Spleen (tissue), 13 donors: ENCODE measurements around the gene GAPDHS. TPM values are rescaled to one million over a fixed set of nuclear protein-coding genes. Genes with fewer than 3 reads are reported as not detected.

Experiments used
- DNase-seq: peaks from one replicate; pipeline ENCODE4 v3.0.0-alpha.2; 2020
- H3K27ac ChIP-seq, 8 donors: fragments of 200-600 bp; sonication (generic) in 7 of 8; 1 replicate in 4 of 8; 2 replicates in 4 of 8; pipeline versions ENCODE4 v1.5.0 to v1.8.0; 2016 to 2021; ENCODE audit warnings: inconsistent platforms in 4 of 8, mild to moderate bottlenecking in 4 of 8, moderate library complexity in 1 of 8
- H3K27me3 ChIP-seq, 7 donors: fragments of 200-600 bp; sonication (generic) in 6 of 7; replicated peaks in 1 of 7; 1 replicate in 4 of 7; 2 replicates in 3 of 7; pipeline versions ENCODE4 v1.5.0 to v1.8.0; 2016 to 2021; ENCODE audit warnings: inconsistent platforms in 3 of 7, mild to moderate bottlenecking in 1 of 7
- H3K36me3 ChIP-seq, 6 donors: fragments of 200-600 bp; sonication (generic) in 5 of 6; 1 replicate in 4 of 6; 2 replicates in 2 of 6; pipeline versions ENCODE4 v1.5.0 to v1.8.0; 2016 to 2021; ENCODE audit warnings: inconsistent platforms in 2 of 6
- H3K4me1 ChIP-seq, 6 donors: fragments of 200-600 bp; sonication (generic) in 5 of 6; 1 replicate in 3 of 6; 2 replicates in 3 of 6; pipeline versions ENCODE4 v1.5.0 to v1.8.0; 2016 to 2021; ENCODE audit warnings: inconsistent platforms in 3 of 6
- H3K4me3 ChIP-seq, 8 donors: fragments of 200-600 bp; sonication (generic) in 7 of 8; 1 replicate in 4 of 8; 2 replicates in 4 of 8; pipeline versions ENCODE4 v1.5.0 to v1.8.0; 2016 to 2021; ENCODE audit warnings: inconsistent platforms in 4 of 8, mild to moderate bottlenecking in 4 of 8, moderate library complexity in 2 of 8
- H3K9me3 ChIP-seq, 8 donors: fragments of 200-600 bp; sonication (generic) in 7 of 8; 1 replicate in 4 of 8; 2 replicates in 4 of 8; pipeline versions ENCODE4 v1.5.0 to v1.8.0; 2016 to 2021; ENCODE audit warnings: inconsistent platforms in 4 of 8
- CTCF ChIP-seq, 11 experiments: fragments of 200-600 bp in 7 of 11; fragments of 450-650 bp in 4 of 11; sonication (generic) in 4 of 11; IDR thresholded peaks in 8 of 11; conservative IDR thresholded peaks in 3 of 11; 1 replicate in 7 of 11; 2 replicates in 4 of 11; pipeline versions ENCODE4 v1.4.0 to v1.8.0; 2016 to 2021; ENCODE audit warnings: antibody characterized with exemption in 11 of 11, inconsistent platforms in 4 of 11, mild to moderate bottlenecking in 1 of 11
- POLR2A ChIP-seq, 3 donors: fragments of 450-650 bp; IDR thresholded peaks; one replicate each; pipeline ENCODE4 v1.5.1; 2017; ENCODE audit warnings: antibody characterized with exemption in 3 of 3, mild to moderate bottlenecking in 1 of 3
- POLR2AphosphoS5 ChIP-seq, 3 donors: sonication (generic); formaldehyde crosslinking; IDR thresholded peaks; one replicate each; pipeline ENCODE4 v1.5.1; 2017; ENCODE audit warnings: antibody characterized with exemption in 3 of 3
- WGBS, 5 donors: extraction: QIAGEN DNeasy Blood & Tissue Kit in 3 of 5; methylation state at CpG; one replicate each; pipeline versions ENCODE4 v1.1.5 to v1.1.7; 2013 to 2018; 5-methylcytosine and 5-hydroxymethylcytosine counted together
- intact Hi-C: fragments of 100-400 bp; cut with DNase I; formaldehyde crosslinking; loops from one replicate; pipeline ENCODE4 v1.15.0; 2023; ENCODE audit warnings: low total_unique reads
- long read RNA-seq, 2 donors: transcript quantifications; one replicate each; lab custom pipeline, GENCODE V29; 2026
- polyA plus RNA-seq, 3 donors: library from polyadenylated mRNA; stranded (reverse); fragments of 200-250 nt; gene quantifications; one replicate each; pipeline ENCODE4 v1.2.1, GENCODE V29; 2013
- total RNA-seq, 7 donors: library from RNA; depleted of rRNA in 3 of 7; stranded (reverse); fragments of >200 nt in 3 of 7; fragmentation: NEBNext Ultra II Directional in 4 of 7; extraction: Animal tissue kit (Norgen Biotek cat#: 25700) in 4 of 7; gene quantifications; one replicate each; pipeline versions ENCODE4 v1.1.0 to v1.2.1, GENCODE V29; 2016 to 2021
- donor health status: healthy with polysubstance abuse.
- donor health status: DM: no; HTN: no; CAD: no; lungs with moderate emphysema.
- donor health status: DM: no; HTN: no; CAD: no.
- donor health status: Bipolar disorder and iron deficiency.
- donor health status: healthy.
- donor health status: DM: no; HTN: no; CAD: no.
- donor health status: DM: yes; HTN: yes; CAD: no.

Gene GAPDHS
- total RNA-seq (under 1 TPM in 1 of 7 donors, not detected in 6; 0.17 TPM), polyA plus RNA-seq (under 1 TPM in 2 of 3 donors, not detected in 1; 0.13 to 0.14 TPM)
- long read RNA-seq, donor 1 = 0 reads
- long read RNA-seq, donor 2 = 0 reads

- WGBS, 5 donors = 44 to 63% (median 50%) methylated on average over 37 to 39 of the region's 39 CpGs
- no peak for DNase-seq
- H3K9me3 ChIP-seq = no peaks in the 10 kb centered on the region
- no peaks in the 10 kb centered on the region for H3K36me3 ChIP-seq
- TF ChIP-seq CTCF (IDR thresholded peaks at IDR 0.05 in 8 of 11, conservative IDR thresholded peaks at IDR 0.05 in 3 of 11) (no peak), POLR2AphosphoS5 (IDR thresholded peaks at IDR 0.05) (no peak), POLR2A (IDR thresholded peaks at IDR 0.05) (no peak)
- H3K27ac ChIP-seq = peak within 1 kb of the TSS in 3 of 8 donors; percentile 23 to 54 (median 51)
- intact Hi-C loops = no loop called here
- peaks cover 2 to 17% (median 15%) of the 10 kb centered on the region in 6 donors for H3K4me1 ChIP-seq
- peaks cover 0 to 87% (median 25%) of the 10 kb centered on the region in 7 donors for H3K27me3 ChIP-seq
- H3K4me3 ChIP-seq = peak within 1 kb of the TSS in 3 of 8 donors; percentile 9 to 49 (median 12)
These were observed at the start of gene GAPDHS for GRCh38 chr19:35533201-35533821. Gene GAPDHS (plus strand): TSS chr19:35533456. CDS start chr19:35533528, 72 bp downstream.

GRCh38 chr19:35484252-35485036 is 48.8 kb upstream of the GAPDHS start:
- peaks cover 0 to 12% (median 0%) of the 10 kb centered on the region in 7 donors for H3K27me3 ChIP-seq
- WGBS, 5 donors = 47 to 68% (median 57%) methylated on average over 7 of the region's 7 CpGs
- intact Hi-C loops = no loop called here
- DNase-seq = peak; percentile 63
- no peaks in the 10 kb centered on the region for H3K36me3 ChIP-seq
- peaks cover 0 to 13% (median 0%) of the 10 kb centered on the region in 6 donors for H3K4me1 ChIP-seq
- no peak overlapping the region for H3K27ac ChIP-seq
- TF ChIP-seq POLR2AphosphoS5 (IDR thresholded peaks at IDR 0.05) (no peak), POLR2A (IDR thresholded peaks at IDR 0.05) (no peak), CTCF (IDR thresholded peaks at IDR 0.05 in 8 of 11, conservative IDR thresholded peaks at IDR 0.05 in 3 of 11) (no peak)
- no peak overlapping the region for H3K4me3 ChIP-seq
- H3K9me3 ChIP-seq = peaks cover 0 to 4% (median 0%) of the 10 kb centered on the region in 8 donors

- TF ChIP-seq POLR2AphosphoS5 (IDR thresholded peaks at IDR 0.05) = no peak
- no peak for TF ChIP-seq CTCF (IDR thresholded peaks at IDR 0.05 in 8 of 11, conservative IDR thresholded peaks at IDR 0.05 in 3 of 11)
- TF ChIP-seq POLR2A (IDR thresholded peaks at IDR 0.05) = no peak
- Histone ChIP-seq H3K27me3 (peaks cover 0 to 23% (median 0%) of the 10 kb centered on the region in 7 donors), H3K36me3 (no peaks in the 10 kb centered on the region), H3K9me3 (peaks cover 0 to 4% (median 0%) of the 10 kb centered on the region in 8 donors), H3K4me1 (peaks cover 0 to 13% (median 0%) of the 10 kb centered on the region in 6 donors), H3K27ac (no peak overlapping the region), H3K4me3 (no peak overlapping the region)
- intact Hi-C loops = no loop called here
- DNase-seq = no peak
- WGBS, 5 donors = 83 to 95% (median 89%) methylated on average over 3 of the region's 3 CpGs
These were observed 47.0 kb upstream of the GAPDHS start for GRCh38 chr19:35486268-35486708.
